SK-N-MC (cell line): ENCODE data around the gene KLHL6.

Experiments used
- EZH2 ChIP-seq: fragments of 200-600 bp; sonication (generic); IDR thresholded peaks from one replicate; pipeline ENCODE4 v1.6.1; 2017; ENCODE audit warnings: antibody characterized with exemption
- FOXP2 ChIP-seq: optimal IDR thresholded peaks from 2 replicates; pipeline ENCODE3; 2011; ENCODE audit warnings: mild to moderate bottlenecking, moderate library complexity; ENCODE audit not compliant: insufficient read depth; ENCODE audit errors: extremely low read length, control extremely low read depth
- POLR2AphosphoS5 ChIP-seq: IDR thresholded peaks from 2 replicates; pipeline ENCODE4 v1.6.1; 2012; ENCODE audit warnings: mild to moderate bottlenecking, low read depth, low read length, borderline replicate concordance

DNA sequence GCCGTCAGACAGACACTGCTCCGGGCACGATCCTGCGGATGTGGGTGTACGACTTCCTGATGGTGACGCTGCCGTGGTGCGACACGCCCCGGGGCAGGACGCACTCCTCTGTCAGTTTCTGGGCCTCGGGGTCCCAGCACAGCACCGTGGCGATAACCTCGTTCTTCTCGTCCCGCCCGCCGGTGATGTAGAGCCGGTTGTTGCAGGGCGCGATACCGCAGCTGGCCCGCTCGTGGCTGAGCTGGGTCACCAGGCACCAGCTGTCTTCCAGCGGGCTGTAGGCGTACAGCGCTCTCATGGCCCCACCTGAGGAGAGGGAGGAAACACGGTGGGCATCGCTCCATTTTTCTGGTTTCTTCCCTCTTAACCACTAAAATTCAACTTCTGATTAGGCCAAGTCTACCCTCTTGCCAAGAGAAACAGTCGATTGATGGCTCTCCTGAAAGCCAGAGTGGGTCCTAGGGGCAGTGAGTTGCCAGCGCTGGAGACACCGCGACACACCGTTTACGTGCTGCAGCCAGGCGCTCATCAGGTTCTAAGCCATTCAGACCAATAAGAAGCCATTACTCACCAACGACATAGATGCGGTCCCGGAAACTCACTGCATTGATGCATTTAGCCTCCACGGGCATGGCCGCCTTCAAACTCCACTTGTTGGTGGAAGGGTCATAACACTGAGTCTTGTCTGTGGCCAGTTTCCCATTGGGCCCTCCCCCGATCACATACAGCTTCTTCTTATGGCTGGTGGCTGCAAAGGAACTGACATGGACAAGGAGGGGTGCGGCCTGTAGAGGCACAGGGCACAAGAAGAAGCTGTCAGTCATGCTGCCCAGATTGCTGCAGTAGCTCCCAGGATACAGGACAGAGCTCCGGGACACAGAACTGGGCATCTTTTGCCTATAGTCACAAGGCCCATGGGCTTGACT, 63.3 kb downstream of the KLHL6 start:
- TF ChIP-seq POLR2AphosphoS5 (no peak), EZH2 (no peak), FOXP2 (no peak)
